Measurements from ENCODE around the gene NAXD. TPM values are rescaled to one million over a fixed set of nuclear protein-coding genes. Genes with fewer than 3 reads are reported as not detected.

Gene NAXD
- total RNA-seq, 1 donor from 2014 or later: 32.7 TPM

DNA sequence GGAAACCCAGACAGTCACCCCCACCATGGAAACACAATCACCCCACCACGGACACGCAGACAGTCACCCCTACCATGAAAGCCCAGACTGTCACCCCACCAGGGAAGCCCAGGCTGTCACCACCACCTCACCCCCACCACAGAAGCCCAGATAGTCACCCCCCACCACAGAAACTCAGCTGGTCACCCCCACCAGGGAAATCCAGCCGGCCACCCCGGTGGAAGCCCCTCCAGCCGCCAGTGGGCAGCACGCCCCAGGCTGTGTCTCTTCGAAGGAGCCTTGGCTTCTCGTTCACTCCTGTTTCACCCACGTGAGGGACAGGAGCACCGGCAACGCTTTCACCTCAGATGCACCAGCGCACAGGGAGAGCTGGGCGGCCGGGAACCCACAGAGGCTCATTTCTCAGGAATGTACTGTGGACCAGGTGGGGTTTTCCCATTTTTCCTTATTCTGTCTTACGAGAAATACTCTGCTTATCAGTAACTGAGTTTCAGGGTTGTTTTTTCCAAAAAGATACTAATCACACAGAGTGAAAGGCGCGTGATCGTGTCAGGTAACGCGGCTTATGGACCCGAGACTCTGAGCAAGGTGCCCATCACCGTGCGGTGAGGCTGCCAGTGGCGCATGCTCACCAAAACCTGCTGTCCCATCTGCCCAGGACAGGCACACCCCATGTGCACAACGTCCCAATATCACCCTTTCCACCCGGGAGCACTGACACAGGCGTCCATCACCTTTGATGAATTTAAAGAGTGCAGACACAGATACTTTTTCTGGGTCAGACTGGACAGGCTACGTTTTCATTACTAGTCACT, 62.6 kb downstream of the NAXD start:
- H3K4me3 Mint-ChIP-seq: peak overlapping the region; percentile 12
- ChIA-PET POLR2A (interaction anchor here (0.6 to 2.7 kb wide), 5 partner anchors 12 to 37 kb away, joined by 3 to 40 read pairs (median 4); no protein-coding TSS in a partner anchor), CTCF (interaction anchor here (2.0 kb wide), 1 partner anchor 33 kb away, joined by 6 read pairs; no protein-coding TSS in a partner anchor)
- peaks cover 49% of the 10 kb centered on the region for H3K36me3 Mint-ChIP-seq (ENCODE audit: low read depth)
- H3K27me3 Mint-ChIP-seq: no peaks in the 10 kb centered on the region
- ATAC-seq (ENCODE audit: low read depth): no peak
- no peak for DNase-seq
- H3K27ac Mint-ChIP-seq: peak overlapping the region; percentile 80
- intact Hi-C loops (cut with micrococcal nuclease): loop anchor here (2.0 to 5.0 kb wide), 2 partner anchors 36 to 141 kb away; no protein-coding TSS in a partner anchor
- TF ChIP-seq, protein P1, sequence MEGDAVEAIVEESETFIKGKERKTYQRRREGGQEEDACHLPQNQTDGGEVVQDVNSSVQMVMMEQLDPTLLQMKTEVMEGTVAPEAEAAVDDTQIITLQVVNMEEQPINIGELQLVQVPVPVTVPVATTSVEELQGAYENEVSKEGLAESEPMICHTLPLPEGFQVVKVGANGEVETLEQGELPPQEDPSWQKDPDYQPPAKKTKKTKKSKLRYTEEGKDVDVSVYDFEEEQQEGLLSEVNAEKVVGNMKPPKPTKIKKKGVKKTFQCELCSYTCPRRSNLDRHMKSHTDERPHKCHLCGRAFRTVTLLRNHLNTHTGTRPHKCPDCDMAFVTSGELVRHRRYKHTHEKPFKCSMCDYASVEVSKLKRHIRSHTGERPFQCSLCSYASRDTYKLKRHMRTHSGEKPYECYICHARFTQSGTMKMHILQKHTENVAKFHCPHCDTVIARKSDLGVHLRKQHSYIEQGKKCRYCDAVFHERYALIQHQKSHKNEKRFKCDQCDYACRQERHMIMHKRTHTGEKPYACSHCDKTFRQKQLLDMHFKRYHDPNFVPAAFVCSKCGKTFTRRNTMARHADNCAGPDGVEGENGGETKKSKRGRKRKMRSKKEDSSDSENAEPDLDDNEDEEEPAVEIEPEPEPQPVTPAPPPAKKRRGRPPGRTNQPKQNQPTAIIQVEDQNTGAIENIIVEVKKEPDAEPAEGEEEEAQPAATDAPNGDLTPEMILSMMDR (IDR thresholded peaks at IDR 0.05): no peak
- no peaks in the 10 kb centered on the region for H3K9me3 Mint-ChIP-seq
- H3K4me1 Mint-ChIP-seq: peaks cover 61% of the 10 kb centered on the region

DNA sequence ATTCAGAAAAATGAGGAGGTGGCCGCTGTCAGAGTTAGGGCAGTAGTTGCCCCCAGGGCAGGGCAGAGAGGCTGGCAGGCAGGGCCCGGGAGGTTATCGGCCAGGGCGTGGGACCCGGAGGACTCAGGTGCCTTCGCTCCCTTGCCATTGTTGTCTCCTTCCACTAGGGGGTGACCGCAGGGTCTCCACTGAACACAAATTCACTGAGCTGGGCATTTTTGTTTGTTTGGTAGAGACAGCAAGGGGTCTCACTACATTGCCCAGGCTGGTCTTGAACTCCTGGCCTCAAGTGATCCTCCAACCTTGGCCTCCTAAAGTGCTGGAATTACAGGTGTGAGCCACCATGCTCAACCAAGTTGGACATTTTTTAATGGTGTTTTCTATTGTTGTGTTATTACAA, 65.5 kb downstream of the NAXD start:
- TF ChIP-seq, protein P1 (IDR thresholded peaks at IDR 0.05): no peak
- Mint-ChIP-seq H3K27ac (peak overlapping the region; percentile 35), H3K27me3 (no peaks in the 10 kb centered on the region), H3K9me3 (no peaks in the 10 kb centered on the region), H3K4me1 (peaks cover 37% of the 10 kb centered on the region), H3K4me3 (no peak overlapping the region), H3K36me3 (ENCODE audit: low read depth) (peaks cover 56% of the 10 kb centered on the region)
- intact Hi-C loops (cut with micrococcal nuclease): no loop called here
- ChIA-PET POLR2A (interaction anchor here (0.8 to 3.5 kb wide), 4 partner anchors 29 to 36 kb away, joined by 3 to 21 read pairs (median 14); no protein-coding TSS in a partner anchor), CTCF (interaction anchor here (1.1 to 2.0 kb wide), 5 partner anchors 16 to 36 kb away, joined by 3 to 7 read pairs (median 5); no protein-coding TSS in a partner anchor)
- no peak for ATAC-seq (ENCODE audit: low read depth)
- no peak for DNase-seq

DNA sequence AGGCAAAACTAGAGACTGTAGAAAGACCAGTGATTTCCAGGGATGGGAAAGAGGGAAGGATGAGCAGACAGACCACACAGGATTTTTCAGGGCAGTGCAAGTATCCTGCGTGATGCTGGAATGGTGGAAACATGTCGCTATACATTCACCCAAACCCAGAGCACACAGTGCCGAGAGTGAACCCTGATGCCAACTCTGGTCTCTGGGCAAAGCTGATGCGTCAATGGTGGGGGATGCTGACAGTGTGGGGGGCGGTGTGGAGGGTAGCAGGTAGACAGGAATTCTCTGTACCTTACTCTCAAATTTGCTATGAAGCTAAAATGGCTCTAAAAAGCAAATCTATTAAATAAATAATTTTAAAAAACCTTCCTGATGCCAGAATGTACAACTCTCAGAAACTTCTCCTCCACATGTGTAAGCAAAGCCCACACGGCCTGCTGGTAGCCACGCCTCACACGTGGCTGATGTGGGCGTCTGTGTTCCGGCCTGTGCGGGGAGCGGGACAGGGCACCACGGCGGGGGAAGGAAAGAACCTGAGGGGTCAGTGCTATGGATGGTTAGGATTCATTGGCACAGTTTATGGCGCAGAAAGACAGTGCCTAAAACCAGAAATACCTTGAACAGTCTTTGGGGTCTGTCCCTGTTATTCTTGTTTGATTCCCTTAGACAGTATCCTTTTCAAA, 66.7 kb downstream of the NAXD start:
- no peak for ATAC-seq (ENCODE audit: low read depth)
- Mint-ChIP-seq H3K36me3 (ENCODE audit: low read depth) (peaks cover 66% of the 10 kb centered on the region), H3K4me3 (no peak overlapping the region), H3K27ac (peak overlapping the region; percentile 50), H3K27me3 (no peaks in the 10 kb centered on the region), H3K4me1 (peaks cover 25% of the 10 kb centered on the region), H3K9me3 (no peaks in the 10 kb centered on the region)
- DNase-seq: no peak
- CTCF ChIA-PET: interaction anchor here (0.9 to 2.0 kb wide), 5 partner anchors 17 to 137 kb away, joined by 3 to 7 read pairs (median 3); no protein-coding TSS in a partner anchor
- intact Hi-C loops (cut with micrococcal nuclease): no loop called here
- TF ChIP-seq, protein P1 (IDR thresholded peaks at IDR 0.05): no peak
- POLR2A ChIA-PET: interaction anchor here (2.9 to 3.5 kb wide), 2 partner anchors 30 to 33 kb away, joined by 20 to 21 read pairs; no protein-coding TSS in a partner anchor

DNA sequence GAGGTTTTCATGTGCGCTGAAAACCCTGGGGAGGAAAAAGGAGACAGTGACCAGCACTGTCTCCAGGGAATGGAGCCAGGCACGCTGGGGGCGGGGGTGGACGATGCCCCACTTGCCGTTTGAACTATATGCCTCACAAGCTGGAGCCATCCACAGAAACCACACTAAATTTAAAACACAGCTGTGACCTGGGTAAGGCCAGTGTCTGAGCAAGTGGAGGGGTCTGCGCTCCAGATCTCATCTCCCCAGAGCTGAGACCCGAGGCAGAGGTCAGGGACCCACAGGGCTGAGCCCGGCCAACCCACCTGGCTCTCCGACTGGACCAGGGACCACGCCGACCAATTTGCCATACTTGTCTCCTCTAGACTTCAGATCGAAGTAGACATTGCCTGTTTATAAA, 67.4 kb downstream of the NAXD start:
- ChIA-PET POLR2A (no interaction called here), CTCF (interaction anchor here (0.9 to 1.6 kb wide), 2 partner anchors 38 to 89 kb away, joined by 3 to 5 read pairs; no protein-coding TSS in a partner anchor)
- ATAC-seq (ENCODE audit: low read depth) (no peak), DNase-seq (no peak)
- H3K4me1 Mint-ChIP-seq: peaks cover 20% of the 10 kb centered on the region
- no peak overlapping the region for H3K4me3 Mint-ChIP-seq
- TF ChIP-seq, protein P1 (IDR thresholded peaks at IDR 0.05): no peak
- no peaks in the 10 kb centered on the region for H3K9me3 Mint-ChIP-seq
- H3K27me3 Mint-ChIP-seq: no peaks in the 10 kb centered on the region
- intact Hi-C loops (cut with micrococcal nuclease): loop anchor here (1.0 kb wide), 1 partner anchor 137 kb away; no protein-coding TSS in a partner anchor
- no peak overlapping the region for H3K27ac Mint-ChIP-seq
- H3K36me3 Mint-ChIP-seq (ENCODE audit: low read depth): peaks cover 71% of the 10 kb centered on the region

Measured in activated B cell treated with CpG ODN at 0.5 μM for 24 hours (primary cell).